GM21786 (cell line): Measurements from ENCODE around the gene PDZD2.

Experiments
- ATAC-seq: cut with Tn5 transposase; IDR thresholded peaks from one replicate; pipeline ENCODE4 v1.9.1; 2021; ENCODE audit not compliant: unreplicated experiment

Gene PDZD2

DNA sequence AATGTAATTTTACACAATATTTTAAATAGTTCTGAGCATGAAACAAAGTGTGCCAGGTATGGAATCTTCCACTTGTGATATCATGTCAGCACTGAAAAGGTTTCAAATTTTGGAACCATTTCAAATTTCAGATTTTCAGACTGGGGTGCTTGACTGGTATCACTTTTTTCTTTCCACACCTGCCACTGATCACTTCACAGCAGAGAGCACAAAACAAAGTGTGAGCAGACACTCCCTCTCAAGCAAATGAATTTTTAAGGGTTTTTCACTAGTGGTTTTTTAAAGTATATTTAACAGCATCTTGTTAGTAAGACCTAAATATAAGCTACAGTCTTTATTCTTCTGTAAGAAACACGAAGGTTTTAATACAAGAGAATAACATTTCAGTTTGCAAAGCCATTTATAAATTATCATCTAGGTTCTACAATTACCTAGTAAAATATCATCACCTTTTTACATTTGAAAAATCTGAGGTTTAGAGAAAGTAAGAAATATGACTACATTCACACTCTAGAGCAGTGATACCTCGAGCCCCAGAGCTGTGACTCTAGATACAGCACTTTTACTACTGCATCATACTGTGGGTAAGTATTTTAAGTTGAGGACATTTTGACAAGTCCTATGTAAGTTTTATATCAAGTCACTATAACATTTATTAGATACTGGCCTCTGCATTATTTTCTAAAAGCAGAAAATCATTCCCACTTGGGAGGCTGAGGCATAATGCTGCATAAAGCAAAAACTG, 520.6 kb downstream of the PDZD2 start:
- no peak for ATAC-seq

DNA sequence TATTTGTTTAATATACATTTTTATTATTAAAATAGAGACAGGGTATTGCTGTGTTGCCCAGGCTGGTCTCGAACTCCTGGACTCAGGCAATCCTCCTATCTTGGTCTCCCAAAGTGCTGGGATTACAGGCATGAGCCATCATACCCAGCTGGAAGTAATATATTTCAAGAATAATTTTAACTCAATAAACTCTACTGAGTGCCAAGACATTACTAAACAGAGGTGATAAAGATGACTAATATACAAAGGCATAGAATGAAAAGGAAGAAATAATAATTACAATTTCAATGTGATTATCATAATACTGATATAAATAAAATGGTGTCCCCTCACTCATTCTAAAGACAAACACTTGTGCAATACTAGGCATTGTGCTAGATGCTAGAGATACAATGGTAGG, 521.3 kb downstream of the PDZD2 start:
- no peak for ATAC-seq
